Breast epithelium (tissue), 4 donors: ENCODE results near the gene AP2A1. TPM values are rescaled to one million over a fixed set of nuclear protein-coding genes. Genes with fewer than 3 reads are reported as not detected.

Experiments used
- DNase-seq, 2 donors: peaks; one replicate each; pipeline ENCODE4 v3.0.0-alpha.2; 2019; ENCODE audit warnings: low spot score in 2 of 2
- H3K27ac ChIP-seq, 2 donors: fragments of 200-600 bp; sonication (generic) in 1 of 2; one replicate each; pipeline ENCODE4 v1.5.1; 2016 to 2019; ENCODE audit warnings: mild to moderate bottlenecking in 1 of 2
- H3K27me3 ChIP-seq, 2 donors: fragments of 200-600 bp; sonication (generic) in 1 of 2; one replicate each; pipeline versions ENCODE4 v1.5.1 to v1.6.0; 2017 to 2019; ENCODE audit warnings: control low read depth in 1 of 2, mild to moderate bottlenecking in 1 of 2
- H3K36me3 ChIP-seq: fragments of 200-600 bp; one replicate; pipeline ENCODE4 v1.5.1; 2019
- H3K4me1 ChIP-seq, 2 donors: fragments of 200-600 bp; sonication (generic); one replicate each; pipeline ENCODE4 v1.5.1; 2016 to 2019; ENCODE audit warnings: control low read depth in 1 of 2
- H3K4me3 ChIP-seq, 3 donors: fragments of 200-600 bp; sonication (generic); 1 replicate in 2 of 3; 2 replicates in 1 of 3; pipeline ENCODE4 v1.5.1; 2016 to 2019; ENCODE audit warnings: mild to moderate bottlenecking in 3 of 3, moderate library complexity in 2 of 3
- H3K9me3 ChIP-seq, 2 donors: fragments of 200-600 bp; sonication (generic) in 1 of 2; one replicate each; pipeline ENCODE4 v1.5.1; 2016 to 2019; ENCODE audit warnings: control low read depth in 1 of 2
- POLR2A ChIP-seq: fragments of 450-650 bp; IDR thresholded peaks from one replicate; pipeline ENCODE4 v1.6.1; 2016; ENCODE audit warnings: antibody characterized with exemption, mild to moderate bottlenecking, moderate library complexity
- POLR2AphosphoS5 ChIP-seq, 3 donors: sonication (generic); formaldehyde crosslinking; IDR thresholded peaks; one replicate each; pipeline ENCODE4 v1.6.1; 2017; ENCODE audit warnings: antibody characterized with exemption in 3 of 3
- intact Hi-C: fragments of 100-400 bp; cut with DNase I; formaldehyde crosslinking; loops from one replicate; pipeline ENCODE4 v1.15.1; 2023; ENCODE audit warnings: low total_unique reads
- total RNA-seq, 3 donors: library from RNA; depleted of rRNA; stranded (reverse); fragments of >200 nt; gene quantifications; one replicate each; pipeline ENCODE4 v1.1.0, GENCODE V29; 2016
- TF ChIP-seq, protein P1 (sequence below), 3 donors: fragments of 450-650 bp; IDR thresholded peaks; one replicate each; pipeline ENCODE4 v1.5.1; 2016 to 2017; ENCODE audit warnings: antibody characterized with exemption in 3 of 3, mild to moderate bottlenecking in 3 of 3, moderate library complexity in 3 of 3

AP2A1 gene
- total RNA-seq, 3 donors from 2014 or later: 42.1 to 71.0 (median 59.3) TPM

DNA sequence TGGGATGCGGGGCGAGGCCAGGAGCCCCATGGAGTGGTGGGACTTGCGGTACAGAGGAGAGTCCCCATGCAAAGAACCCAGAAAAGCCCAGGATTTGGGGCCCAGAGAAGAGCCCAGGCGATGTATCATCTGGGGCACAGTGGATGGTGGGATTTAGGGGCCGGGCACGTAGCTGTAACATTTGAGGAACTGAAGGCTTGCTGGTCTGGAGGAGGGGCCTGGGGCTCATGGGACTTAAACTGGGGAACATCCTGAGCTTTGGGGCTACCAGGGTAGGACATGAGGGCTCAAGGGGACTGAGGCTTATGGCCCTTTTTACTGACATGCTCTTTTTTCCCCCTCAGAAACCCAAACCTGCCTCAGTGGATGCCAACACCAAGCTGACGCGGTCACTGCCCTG, 64.8 kb downstream of the AP2A1 start:
- H3K9me3 ChIP-seq: no peaks in the 10 kb centered on the region
- H3K4me1 ChIP-seq: no peaks in the 10 kb centered on the region
- intact Hi-C loops: no loop called here
- no peak overlapping the region for H3K4me3 ChIP-seq
- TF ChIP-seq POLR2AphosphoS5 (IDR thresholded peaks at IDR 0.05) (no peak), POLR2A (no peak)
- TF ChIP-seq, protein P1, sequence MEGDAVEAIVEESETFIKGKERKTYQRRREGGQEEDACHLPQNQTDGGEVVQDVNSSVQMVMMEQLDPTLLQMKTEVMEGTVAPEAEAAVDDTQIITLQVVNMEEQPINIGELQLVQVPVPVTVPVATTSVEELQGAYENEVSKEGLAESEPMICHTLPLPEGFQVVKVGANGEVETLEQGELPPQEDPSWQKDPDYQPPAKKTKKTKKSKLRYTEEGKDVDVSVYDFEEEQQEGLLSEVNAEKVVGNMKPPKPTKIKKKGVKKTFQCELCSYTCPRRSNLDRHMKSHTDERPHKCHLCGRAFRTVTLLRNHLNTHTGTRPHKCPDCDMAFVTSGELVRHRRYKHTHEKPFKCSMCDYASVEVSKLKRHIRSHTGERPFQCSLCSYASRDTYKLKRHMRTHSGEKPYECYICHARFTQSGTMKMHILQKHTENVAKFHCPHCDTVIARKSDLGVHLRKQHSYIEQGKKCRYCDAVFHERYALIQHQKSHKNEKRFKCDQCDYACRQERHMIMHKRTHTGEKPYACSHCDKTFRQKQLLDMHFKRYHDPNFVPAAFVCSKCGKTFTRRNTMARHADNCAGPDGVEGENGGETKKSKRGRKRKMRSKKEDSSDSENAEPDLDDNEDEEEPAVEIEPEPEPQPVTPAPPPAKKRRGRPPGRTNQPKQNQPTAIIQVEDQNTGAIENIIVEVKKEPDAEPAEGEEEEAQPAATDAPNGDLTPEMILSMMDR (IDR thresholded peaks at IDR 0.05): no peak
- H3K27ac ChIP-seq: no peak overlapping the region
- DNase-seq: no peak
- no peaks in the 10 kb centered on the region for H3K27me3 ChIP-seq
- H3K36me3 ChIP-seq: no peaks in the 10 kb centered on the region

DNA sequence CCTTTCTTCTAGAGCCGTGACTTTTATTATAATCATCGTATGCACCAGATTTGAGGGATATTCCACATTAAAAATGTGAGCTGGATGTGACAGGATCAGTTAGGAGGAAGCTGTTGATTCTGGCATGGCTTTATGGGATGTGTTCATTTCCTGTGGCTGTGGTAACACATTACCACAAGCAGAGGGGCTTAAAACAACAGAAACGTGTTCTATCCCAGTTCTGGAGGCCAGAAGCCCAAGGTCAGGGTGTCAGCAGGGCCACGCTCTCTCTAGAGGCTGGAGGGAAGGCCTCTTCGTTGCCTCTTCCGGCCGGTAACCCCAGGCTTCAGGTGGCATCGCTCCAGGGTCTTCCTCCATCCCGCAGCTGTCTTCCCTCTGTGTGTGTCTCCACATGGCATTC, 65.8 kb downstream of the AP2A1 start:
- Histone ChIP-seq H3K27me3 (no peaks in the 10 kb centered on the region), H3K27ac (no peak overlapping the region), H3K9me3 (no peaks in the 10 kb centered on the region), H3K36me3 (no peaks in the 10 kb centered on the region), H3K4me3 (no peak overlapping the region), H3K4me1 (no peaks in the 10 kb centered on the region)
- no peak for DNase-seq
- TF ChIP-seq, protein P1 (IDR thresholded peaks at IDR 0.05): no peak
- no peak for TF ChIP-seq POLR2AphosphoS5 (IDR thresholded peaks at IDR 0.05)
- no peak for TF ChIP-seq POLR2A
- intact Hi-C loops: no loop called here

DNA sequence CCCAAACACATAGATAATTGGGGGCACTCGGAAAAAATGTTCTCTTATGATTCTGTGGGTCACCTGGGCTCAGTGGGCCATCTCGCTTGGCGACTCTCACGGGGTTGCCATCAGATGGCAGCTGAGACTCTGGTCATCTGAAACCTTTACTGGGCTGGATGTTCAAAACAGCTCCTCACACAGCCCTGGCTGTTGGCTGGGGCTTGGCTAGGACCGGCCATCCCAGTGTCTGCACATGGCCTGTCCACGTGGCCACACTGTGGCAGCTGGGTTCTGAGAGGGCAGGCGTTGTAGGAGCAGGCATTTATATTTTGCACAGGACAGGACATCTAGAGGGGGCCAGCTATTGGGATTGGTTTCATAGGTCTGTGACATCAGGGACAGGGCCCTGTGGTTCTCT, 66.8 kb downstream of the AP2A1 start:
- Histone ChIP-seq H3K4me3 (no peak overlapping the region), H3K9me3 (no peaks in the 10 kb centered on the region), H3K27me3 (no peaks in the 10 kb centered on the region), H3K27ac (no peak overlapping the region), H3K4me1 (no peaks in the 10 kb centered on the region), H3K36me3 (no peaks in the 10 kb centered on the region)
- DNase-seq: no peak
- TF ChIP-seq POLR2AphosphoS5 (IDR thresholded peaks at IDR 0.05) (no peak), POLR2A (no peak)
- TF ChIP-seq, protein P1 (IDR thresholded peaks at IDR 0.05): no peak
- intact Hi-C loops: no loop called here

GRCh38 chr19:49835562-49835961, 68.8 kb downstream of the AP2A1 start:
- no peaks in the 10 kb centered on the region for H3K9me3 ChIP-seq
- no peaks in the 10 kb centered on the region for H3K27me3 ChIP-seq
- TF ChIP-seq POLR2AphosphoS5 (IDR thresholded peaks at IDR 0.05): no peak
- no peak for TF ChIP-seq POLR2A
- TF ChIP-seq, protein P1 (IDR thresholded peaks at IDR 0.05): no peak
- no peak for DNase-seq
- H3K4me1 ChIP-seq: no peaks in the 10 kb centered on the region
- no peak overlapping the region for H3K4me3 ChIP-seq
- no peak overlapping the region for H3K27ac ChIP-seq
- intact Hi-C loops: no loop called here
- no peaks in the 10 kb centered on the region for H3K36me3 ChIP-seq

DNA sequence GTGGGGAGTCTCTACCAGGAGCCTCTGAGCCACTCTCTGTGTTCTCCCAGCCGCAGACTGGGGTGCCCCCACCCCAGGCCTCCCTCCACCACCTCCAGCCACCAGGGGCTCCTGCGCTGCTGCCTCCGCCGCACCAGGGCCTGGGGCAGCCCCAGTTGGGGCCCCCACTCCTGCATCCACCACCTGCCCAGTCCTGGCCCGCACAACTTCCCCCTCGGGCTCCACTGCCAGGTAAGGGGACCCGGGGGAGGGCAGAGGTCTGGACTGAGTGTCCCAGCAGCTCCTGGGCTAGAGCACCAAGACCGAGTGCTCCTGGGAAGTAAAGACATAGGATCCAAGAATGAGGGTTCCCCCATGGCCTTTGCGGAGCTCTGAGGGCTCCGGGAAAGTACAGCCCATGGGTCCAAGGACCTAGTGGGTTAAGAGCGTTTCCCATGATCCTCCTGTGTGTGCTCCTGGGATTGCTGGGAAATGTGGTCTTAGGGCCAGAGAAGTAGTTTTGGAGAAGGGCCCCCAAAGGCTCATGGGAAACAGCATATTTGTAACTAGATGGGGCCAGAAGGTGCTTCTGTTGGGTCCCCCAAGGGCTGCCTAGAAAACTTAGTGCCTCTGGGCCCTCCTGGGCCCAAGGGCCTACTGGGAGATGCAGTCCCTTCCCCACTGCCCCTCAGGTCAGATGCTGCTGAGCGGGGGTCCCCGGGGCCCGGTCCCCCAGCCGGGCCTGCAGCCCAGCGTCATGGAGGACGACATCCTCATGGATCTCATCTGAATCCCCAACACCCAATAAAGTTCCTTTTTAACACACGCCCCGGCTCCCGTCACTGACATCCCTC, 69.6 kb downstream of the AP2A1 start:
- intact Hi-C loops: no loop called here
- no peaks in the 10 kb centered on the region for H3K9me3 ChIP-seq
- no peaks in the 10 kb centered on the region for H3K27me3 ChIP-seq
- H3K4me1 ChIP-seq: no peaks in the 10 kb centered on the region
- no peak overlapping the region for H3K4me3 ChIP-seq
- no peak for DNase-seq
- no peaks in the 10 kb centered on the region for H3K36me3 ChIP-seq
- TF ChIP-seq, protein P1 (IDR thresholded peaks at IDR 0.05): no peak
- TF ChIP-seq POLR2AphosphoS5 (IDR thresholded peaks at IDR 0.05): no peak
- TF ChIP-seq POLR2A: no peak
- H3K27ac ChIP-seq: no peak overlapping the region
